HepG2 (cell line): ENCODE measurements around the gene NKD1. TPM values are rescaled to one million over a fixed set of nuclear protein-coding genes. Genes with fewer than 3 reads are reported as not detected.

Source experiments
- AHR ChIP-seq: IDR thresholded peaks from 2 replicates; pipeline ENCODE4 v1.6.1; 2018; ENCODE audit warnings: missing genetic modification reagents, missing compliant biosample characterization
- DPF2 ChIP-seq: sonication (generic); formaldehyde crosslinking; IDR thresholded peaks from 2 replicates; pipeline ENCODE4 v1.4.0; 2020; ENCODE audit warnings: mild to moderate bottlenecking, low read depth, missing genetic modification reagents, borderline replicate concordance
- HMGA1 ChIP-seq: sonication (generic); formaldehyde crosslinking; conservative IDR thresholded peaks from 2 replicates; pipeline ENCODE4 v1.4.0; 2020; ENCODE audit warnings: missing genetic modification reagents
- IKZF1 ChIP-seq: fragments of 450-650 bp; IDR thresholded peaks from 2 replicates; pipeline ENCODE4 v1.7.1; 2016
- KLF9 ChIP-seq: IDR thresholded peaks from 2 replicates; pipeline ENCODE4 v1.6.1; 2016; ENCODE audit warnings: low read depth
- LCORL ChIP-seq, 2 experiments: fragments of 450-650 bp in 1 of 2; sonication (generic) in 1 of 2; formaldehyde crosslinking in 1 of 2; IDR thresholded peaks; 2 replicates each; pipeline versions ENCODE4 v1.5.0 to v1.6.1; 2017 to 2020; ENCODE audit warnings: antibody characterized with exemption in 1 of 2, missing genetic modification reagents in 1 of 2
- NFATC3 ChIP-seq: sonication (generic); formaldehyde crosslinking; IDR thresholded peaks from 2 replicates; pipeline ENCODE4 v1.5.1; 2020; ENCODE audit warnings: mild to moderate bottlenecking, missing genetic modification reagents
- PAXIP1 ChIP-seq: sonication (generic); formaldehyde crosslinking; conservative IDR thresholded peaks from 2 replicates; pipeline ENCODE4 v1.4.0; 2020; ENCODE audit warnings: mild to moderate bottlenecking, missing genetic modification reagents, moderate library complexity
- POLR2G ChIP-seq: fragments of 200-400 bp; formaldehyde crosslinking; IDR thresholded peaks from 2 replicates; pipeline ENCODE4 v1.6.1; 2018; ENCODE audit warnings: mild to moderate bottlenecking, low read depth, low read length, moderate library complexity
- TEF ChIP-seq: sonication (generic); formaldehyde crosslinking; IDR thresholded peaks from 2 replicates; pipeline ENCODE4 v1.5.0; 2020; ENCODE audit warnings: missing genetic modification reagents
- ZBTB40 ChIP-seq, 2 experiments: fragments of 450-650 bp in 1 of 2; sonication (generic) in 1 of 2; formaldehyde crosslinking in 1 of 2; IDR thresholded peaks; 2 replicates each; pipeline versions ENCODE4 v1.6.1 to v1.8.0; 2016 to 2022; ENCODE audit warnings: antibody characterized with exemption in 1 of 2, mild to moderate bottlenecking in 1 of 2, missing genetic modification reagents in 1 of 2
- ZBTB43 ChIP-seq: sonication (generic); formaldehyde crosslinking; conservative IDR thresholded peaks from 2 replicates; pipeline ENCODE4 v1.4.0; 2020; ENCODE audit warnings: missing genetic modification reagents
- ZNF598 ChIP-seq: sonication (generic); formaldehyde crosslinking; IDR thresholded peaks from 2 replicates; pipeline ENCODE4 v1.5.1; 2020; ENCODE audit warnings: mild to moderate bottlenecking, missing genetic modification reagents, borderline replicate concordance
- ZSCAN21 ChIP-seq: sonication (generic); formaldehyde crosslinking; IDR thresholded peaks from 2 replicates; pipeline ENCODE4 v1.8.0; 2022; ENCODE audit warnings: mild to moderate bottlenecking, missing genetic modification reagents, moderate library complexity, borderline replicate concordance
- polyA plus RNA-seq, 8 experiments: library from polyadenylated mRNA; depleted of rRNA in 3 of 8; stranded (reverse) in 7 of 8; unstranded in 1 of 8; fragments of >200 nt; fragmentation: Illumina TruSeq in 4 of 8; extraction: Trizol in 4 of 8; gene quantifications; 2 replicates each; pipeline versions ENCODE4 v1.2.1 to v1.2.3, GENCODE V29; 2011 to 2016; ENCODE audit warnings: low read depth in 4 of 8, missing spikeins in 1 of 8, mixed read lengths in 1 of 8; ENCODE audit not compliant: insufficient read depth in 1 of 8
- total RNA-seq, 5 experiments: library from RNA; depleted of rRNA; stranded (reverse); fragments of >200 nt; fragmentation: Illumina TruSeq; extraction: Trizol; gene quantifications; 2 replicates each; pipeline ENCODE4 v1.2.3, GENCODE V29; 2016; ENCODE audit warnings: low read depth in 1 of 5

NKD1 gene
- total and polyA plus RNA-seq, 2 of the 13 experiments (the other 11 are each of a cell fraction or from before 2014, with no cell fraction given) = 70.4 to 121 TPM

GRCh38 chr16:50618238-50618918, 70.2 kb downstream of the NKD1 start (continued):
- TF ChIP-seq ZBTB43 (CRISPR knock-in tag) (no peak), IKZF1 (no peak), KLF9 (CRISPR knock-in tag) (no peak), ZSCAN21 (CRISPR knock-in tag) (0 out of 2 replicates have a peak, but pooled peaks have one; percentile 30), AHR (CRISPR knock-in tag) (no peak), LCORL (IDR thresholded peaks at IDR 0.05) (no peak), LCORL (CRISPR knock-in tag; IDR thresholded peaks at IDR 0.05) (no peak), POLR2G (peak; percentile 12; the same call in 1 of the 2 replicates), ZNF598 (CRISPR knock-in tag) (no peak), PAXIP1 (CRISPR knock-in tag) (no peak), TEF (no peak), ZBTB40 (IDR thresholded peaks at IDR 0.05) (no peak), ZBTB40 (CRISPR knock-in tag; IDR thresholded peaks at IDR 0.05) (peak; percentile 12; the same call in 1 of the 2 replicates), DPF2 (no peak), NFATC3 (CRISPR knock-in tag) (no peak), HMGA1 (CRISPR knock-in tag) (no peak)
